ENCODE data around the gene ALCAM.

Gene ALCAM

DNA sequence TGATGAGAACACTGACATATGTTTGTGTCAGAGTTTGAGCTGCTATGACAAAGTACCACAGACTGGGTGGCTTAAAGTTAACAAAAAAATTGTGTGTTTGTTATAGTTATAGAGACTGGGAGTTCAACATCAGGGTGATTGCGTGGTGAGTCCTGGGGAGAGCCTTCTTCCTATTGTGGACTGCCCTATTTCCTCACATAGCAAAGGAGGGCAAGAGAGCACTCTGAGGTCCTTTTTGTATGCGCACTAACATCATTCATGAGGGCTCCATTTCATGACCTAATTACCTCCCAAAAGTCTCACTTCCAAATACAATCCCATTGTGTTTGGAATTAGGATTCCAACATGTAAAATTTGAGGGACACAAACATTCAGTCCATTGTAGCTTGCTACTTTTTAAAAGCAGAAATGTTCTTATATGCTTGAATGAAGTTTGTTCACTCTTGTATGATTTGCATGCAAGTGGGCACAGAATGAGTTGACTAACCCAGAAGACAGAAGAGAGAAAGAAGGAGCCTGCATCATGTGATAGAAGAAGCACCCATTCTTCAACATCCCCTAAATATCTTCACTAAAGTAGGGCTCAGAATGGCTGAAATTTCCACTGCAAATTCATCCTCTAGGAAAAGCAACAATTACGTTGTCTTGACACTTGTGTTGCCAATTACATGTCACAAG, 18.9 kb upstream of the ALCAM start:
- TF ChIP-seq ZNF433 (tag by site-specific recombination; IDR thresholded peaks at IDR 0.05; ENCODE audit: low read depth) (no peak), ZNF23 (tag by site-specific recombination; IDR thresholded peaks at IDR 0.05; ENCODE audit: borderline replicate concordance) (no peak), ZNF654 (tag by site-specific recombination; IDR thresholded peaks at IDR 0.05; ENCODE audit: low read depth) (no peak), ZNF184 (tag by site-specific recombination; IDR thresholded peaks at IDR 0.05) (no peak), ZNF302 (tag by site-specific recombination; IDR thresholded peaks at IDR 0.05; ENCODE audit: low read depth) (no peak), ZNF596 (tag by site-specific recombination; IDR thresholded peaks at IDR 0.05) (no peak), ZNF600 (tag by site-specific recombination; IDR thresholded peaks at IDR 0.05) (no peak), ZNF175 (tag by site-specific recombination; IDR thresholded peaks at IDR 0.05) (no peak), ZNF521 (tag by site-specific recombination; IDR thresholded peaks at IDR 0.05) (no peak), HOXC10 (CRISPR knock-in tag; IDR thresholded peaks at IDR 0.05) (no peak), ZNF510 (tag by site-specific recombination; IDR thresholded peaks at IDR 0.05; ENCODE audit: insufficient replicate concordance) (no peak)
- TF ChIP-seq, protein P1, sequence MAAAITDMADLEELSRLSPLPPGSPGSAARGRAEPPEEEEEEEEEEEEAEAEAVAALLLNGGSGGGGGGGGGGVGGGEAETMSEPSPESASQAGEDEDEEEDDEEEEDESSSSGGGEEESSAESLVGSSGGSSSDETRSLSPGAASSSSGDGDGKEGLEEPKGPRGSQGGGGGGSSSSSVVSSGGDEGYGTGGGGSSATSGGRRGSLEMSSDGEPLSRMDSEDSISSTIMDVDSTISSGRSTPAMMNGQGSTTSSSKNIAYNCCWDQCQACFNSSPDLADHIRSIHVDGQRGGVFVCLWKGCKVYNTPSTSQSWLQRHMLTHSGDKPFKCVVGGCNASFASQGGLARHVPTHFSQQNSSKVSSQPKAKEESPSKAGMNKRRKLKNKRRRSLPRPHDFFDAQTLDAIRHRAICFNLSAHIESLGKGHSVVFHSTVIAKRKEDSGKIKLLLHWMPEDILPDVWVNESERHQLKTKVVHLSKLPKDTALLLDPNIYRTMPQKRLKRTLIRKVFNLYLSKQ (tag by site-specific recombination; IDR thresholded peaks at IDR 0.05; ENCODE audit: borderline replicate concordance): no peak
- TF ChIP-seq, protein P2, sequence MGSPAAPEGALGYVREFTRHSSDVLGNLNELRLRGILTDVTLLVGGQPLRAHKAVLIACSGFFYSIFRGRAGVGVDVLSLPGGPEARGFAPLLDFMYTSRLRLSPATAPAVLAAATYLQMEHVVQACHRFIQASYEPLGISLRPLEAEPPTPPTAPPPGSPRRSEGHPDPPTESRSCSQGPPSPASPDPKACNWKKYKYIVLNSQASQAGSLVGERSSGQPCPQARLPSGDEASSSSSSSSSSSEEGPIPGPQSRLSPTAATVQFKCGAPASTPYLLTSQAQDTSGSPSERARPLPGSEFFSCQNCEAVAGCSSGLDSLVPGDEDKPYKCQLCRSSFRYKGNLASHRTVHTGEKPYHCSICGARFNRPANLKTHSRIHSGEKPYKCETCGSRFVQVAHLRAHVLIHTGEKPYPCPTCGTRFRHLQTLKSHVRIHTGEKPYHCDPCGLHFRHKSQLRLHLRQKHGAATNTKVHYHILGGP (tag by site-specific recombination; IDR thresholded peaks at IDR 0.05): no peak
- TF ChIP-seq, protein P3, sequence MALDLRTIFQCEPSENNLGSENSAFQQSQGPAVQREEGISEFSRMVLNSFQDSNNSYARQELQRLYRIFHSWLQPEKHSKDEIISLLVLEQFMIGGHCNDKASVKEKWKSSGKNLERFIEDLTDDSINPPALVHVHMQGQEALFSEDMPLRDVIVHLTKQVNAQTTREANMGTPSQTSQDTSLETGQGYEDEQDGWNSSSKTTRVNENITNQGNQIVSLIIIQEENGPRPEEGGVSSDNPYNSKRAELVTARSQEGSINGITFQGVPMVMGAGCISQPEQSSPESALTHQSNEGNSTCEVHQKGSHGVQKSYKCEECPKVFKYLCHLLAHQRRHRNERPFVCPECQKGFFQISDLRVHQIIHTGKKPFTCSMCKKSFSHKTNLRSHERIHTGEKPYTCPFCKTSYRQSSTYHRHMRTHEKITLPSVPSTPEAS (tag by site-specific recombination; IDR thresholded peaks at IDR 0.05): no peak
- Histone ChIP-seq H3K4me3 (ENCODE audit: low read depth, low read length) (no peak overlapping the region), H3K9me3 (ENCODE audit: control insufficient read depth, insufficient read depth, low read depth, low read length) (no peaks in the 10 kb centered on the region), H3K36me3 (ENCODE audit: control insufficient read depth in 2 of 2, insufficient read depth in 1 of 2, low read length in 2 of 2) (no peaks in the 10 kb centered on the region), H3K27ac (ENCODE audit: extremely low read depth, low read depth, low read length) (no peak overlapping the region), H3K4me1 (ENCODE audit: control insufficient read depth, insufficient read depth, low read length) (no peaks in the 10 kb centered on the region)
- ChIA-PET POLR2A (no interaction called here), CTCF (no interaction called here)

DNA sequence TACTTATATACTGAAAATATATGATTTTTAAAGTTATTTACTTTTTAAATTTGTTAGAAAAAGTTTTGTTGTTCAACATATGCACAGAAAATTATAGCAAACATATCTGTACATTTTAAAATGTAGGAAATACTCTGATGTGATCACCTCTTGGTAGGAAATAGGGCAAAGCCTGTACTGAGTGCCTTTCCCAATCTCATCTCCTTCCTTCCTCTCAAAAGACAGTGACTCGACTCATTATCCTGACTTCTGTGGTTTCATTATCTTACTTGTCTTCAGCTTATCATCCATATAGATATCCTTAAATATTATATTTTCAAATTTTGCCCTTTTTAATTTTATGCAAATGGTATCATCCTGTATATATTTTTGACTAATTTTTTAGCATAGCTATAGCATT, 18.4 kb upstream of the ALCAM start:
- no peaks in the 10 kb centered on the region for H3K4me1 ChIP-seq (ENCODE audit: control insufficient read depth, insufficient read depth, low read length)
- H3K4me3 ChIP-seq (ENCODE audit: low read depth, low read length): no peak overlapping the region
- ChIA-PET CTCF (no interaction called here), POLR2A (no interaction called here)
- H3K27ac ChIP-seq (ENCODE audit: extremely low read depth, low read depth, low read length): no peak overlapping the region
- no peaks in the 10 kb centered on the region for H3K9me3 ChIP-seq (ENCODE audit: control insufficient read depth, insufficient read depth, low read depth, low read length)
- H3K36me3 ChIP-seq (ENCODE audit: control insufficient read depth in 2 of 2, insufficient read depth in 1 of 2, low read length in 2 of 2): no peaks in the 10 kb centered on the region
- TF ChIP-seq ZNF571 (tag by site-specific recombination; IDR thresholded peaks at IDR 0.05): no peak
- TF ChIP-seq ZNF114 (tag by site-specific recombination; IDR thresholded peaks at IDR 0.05): no peak
- no peak for TF ChIP-seq GLIS2 (tag by site-specific recombination; IDR thresholded peaks at IDR 0.05)
- TF ChIP-seq ZNF366 (tag by site-specific recombination; conservative IDR thresholded peaks at IDR 0.05): no peak
- TF ChIP-seq ZFP3 (tag by site-specific recombination; IDR thresholded peaks at IDR 0.05; ENCODE audit: low read depth): no peak
- TF ChIP-seq KLF10 (tag by site-specific recombination; IDR thresholded peaks at IDR 0.05): no peak
- TF ChIP-seq ZNF132 (tag by site-specific recombination; IDR thresholded peaks at IDR 0.05; ENCODE audit: borderline replicate concordance): no peak
- no peak for TF ChIP-seq ZNF48 (tag by site-specific recombination; IDR thresholded peaks at IDR 0.05)
- TF ChIP-seq ZNF324 (tag by site-specific recombination; IDR thresholded peaks at IDR 0.05): no peak
- no peak for TF ChIP-seq ZNF274 (IDR thresholded peaks at IDR 0.05; ENCODE audit: low read length)
- TF ChIP-seq ZNF274 (tag by site-specific recombination; IDR thresholded peaks at IDR 0.05; ENCODE audit: borderline replicate concordance): no peak
- no peak for TF ChIP-seq ZNF16 (tag by site-specific recombination; IDR thresholded peaks at IDR 0.05; ENCODE audit: low read depth)
- no peak for TF ChIP-seq ZNF214 (tag by site-specific recombination; IDR thresholded peaks at IDR 0.05; ENCODE audit: borderline replicate concordance)
- no peak for TF ChIP-seq ZNF280D (tag by site-specific recombination; IDR thresholded peaks at IDR 0.05)
- no peak for TF ChIP-seq ZNF292 (tag by site-specific recombination; IDR thresholded peaks at IDR 0.05; ENCODE audit: borderline replicate concordance, low read depth)
- no peak for TF ChIP-seq ZNF426 (tag by site-specific recombination; IDR thresholded peaks at IDR 0.05)
- TF ChIP-seq KLF1 (tag by site-specific recombination; IDR thresholded peaks at IDR 0.05): no peak

Data from HEK293 (cell line).